ENCODE measurements around the gene LAT.

DNA sequence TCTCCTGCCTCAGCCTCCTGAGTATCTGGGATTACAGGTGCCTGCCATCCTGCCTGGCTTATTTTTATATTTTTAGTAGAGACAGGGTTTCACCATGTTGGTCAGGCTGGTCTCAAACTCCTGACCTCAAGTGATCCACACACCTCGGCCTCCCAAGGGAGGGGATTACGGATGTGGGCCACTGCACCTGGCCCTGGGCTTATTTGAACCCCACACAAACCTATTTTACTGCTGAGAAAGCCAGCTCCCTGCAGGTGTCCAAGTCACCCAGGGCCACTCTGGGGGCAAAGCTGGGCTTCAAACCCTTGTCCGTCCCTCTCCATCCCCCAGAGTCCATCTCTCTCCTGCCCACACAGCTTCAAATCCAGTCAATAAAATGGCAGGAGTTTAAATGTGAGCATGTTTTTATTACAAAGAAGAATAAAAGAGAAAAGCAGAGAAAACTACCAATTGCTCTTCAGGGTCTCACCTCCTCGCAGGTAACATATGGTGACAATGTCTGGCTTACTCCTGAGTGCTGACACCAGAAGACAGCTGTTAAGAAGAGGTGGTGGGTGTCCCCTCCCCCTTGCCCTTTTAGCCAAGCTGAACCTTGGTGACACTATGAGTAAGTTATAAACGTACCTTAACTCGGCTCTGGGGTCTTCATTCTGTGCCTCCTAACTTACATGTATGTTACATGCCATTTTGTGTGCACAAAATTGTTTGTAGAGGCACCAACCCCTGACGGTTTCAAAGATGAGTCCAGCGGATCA is 45.4 kb downstream of the LAT start:
- no peak for TF ChIP-seq CTCF (IDR thresholded peaks at IDR 0.05)
- TF ChIP-seq, protein P1, sequence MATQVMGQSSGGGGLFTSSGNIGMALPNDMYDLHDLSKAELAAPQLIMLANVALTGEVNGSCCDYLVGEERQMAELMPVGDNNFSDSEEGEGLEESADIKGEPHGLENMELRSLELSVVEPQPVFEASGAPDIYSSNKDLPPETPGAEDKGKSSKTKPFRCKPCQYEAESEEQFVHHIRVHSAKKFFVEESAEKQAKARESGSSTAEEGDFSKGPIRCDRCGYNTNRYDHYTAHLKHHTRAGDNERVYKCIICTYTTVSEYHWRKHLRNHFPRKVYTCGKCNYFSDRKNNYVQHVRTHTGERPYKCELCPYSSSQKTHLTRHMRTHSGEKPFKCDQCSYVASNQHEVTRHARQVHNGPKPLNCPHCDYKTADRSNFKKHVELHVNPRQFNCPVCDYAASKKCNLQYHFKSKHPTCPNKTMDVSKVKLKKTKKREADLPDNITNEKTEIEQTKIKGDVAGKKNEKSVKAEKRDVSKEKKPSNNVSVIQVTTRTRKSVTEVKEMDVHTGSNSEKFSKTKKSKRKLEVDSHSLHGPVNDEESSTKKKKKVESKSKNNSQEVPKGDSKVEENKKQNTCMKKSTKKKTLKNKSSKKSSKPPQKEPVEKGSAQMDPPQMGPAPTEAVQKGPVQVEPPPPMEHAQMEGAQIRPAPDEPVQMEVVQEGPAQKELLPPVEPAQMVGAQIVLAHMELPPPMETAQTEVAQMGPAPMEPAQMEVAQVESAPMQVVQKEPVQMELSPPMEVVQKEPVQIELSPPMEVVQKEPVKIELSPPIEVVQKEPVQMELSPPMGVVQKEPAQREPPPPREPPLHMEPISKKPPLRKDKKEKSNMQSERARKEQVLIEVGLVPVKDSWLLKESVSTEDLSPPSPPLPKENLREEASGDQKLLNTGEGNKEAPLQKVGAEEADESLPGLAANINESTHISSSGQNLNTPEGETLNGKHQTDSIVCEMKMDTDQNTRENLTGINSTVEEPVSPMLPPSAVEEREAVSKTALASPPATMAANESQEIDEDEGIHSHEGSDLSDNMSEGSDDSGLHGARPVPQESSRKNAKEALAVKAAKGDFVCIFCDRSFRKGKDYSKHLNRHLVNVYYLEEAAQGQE (IDR thresholded peaks at IDR 0.05; ENCODE audit: insufficient read depth in 1 of 2, low read depth in 2 of 2, low read length in 1 of 2), result no peak
- TF ChIP-seq SIN3A (IDR thresholded peaks at IDR 0.05; ENCODE audit: borderline replicate concordance, insufficient read depth, low read depth, low read length), result no peak
- no peak for TF ChIP-seq POLR2AphosphoS5 (IDR thresholded peaks at IDR 0.05; ENCODE audit: low read depth, low read length)
- TF ChIP-seq TCF7L2 (IDR thresholded peaks at IDR 0.05; ENCODE audit: low read depth, low read length), result no peak
